Stimulated activated CD4-positive, alpha-beta T cell treated with anti-CD3 and anti-CD28 coated beads, Interleukin-1b, Interleukin-23, amount 100 ng/mL, for 48 hours (primary cell): Measurements from ENCODE around the gene IL17RE.
A peak's percentile ranks its signal among the peaks of the same experiment; 100 is the strongest.

Experiments
- DNase-seq: peaks from one replicate; pipeline ENCODE4 v3.0.0-alpha.2; 2020

Gene IL17RE

DNA sequence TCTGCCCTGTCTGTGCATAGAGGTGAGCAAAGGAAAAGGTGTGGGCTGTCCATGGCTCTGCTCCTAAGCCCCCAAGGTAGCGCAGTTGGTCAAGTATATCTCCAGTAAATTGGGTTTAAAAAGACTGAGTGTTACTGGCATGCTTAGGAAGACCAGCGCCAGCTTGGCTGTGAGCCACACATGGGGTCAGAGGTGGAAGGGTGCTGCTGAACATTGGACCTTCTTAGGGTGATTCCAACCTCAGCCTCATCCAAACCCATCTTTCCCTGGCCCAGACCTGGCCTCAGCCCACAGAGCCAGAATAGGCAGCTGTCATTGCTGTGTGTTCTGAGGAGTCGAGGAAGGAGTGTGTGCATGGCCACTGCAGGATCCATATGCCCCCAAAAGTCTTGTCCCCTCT, 5.6 kb downstream of the IL17RE start:
- no peak for DNase-seq

DNA sequence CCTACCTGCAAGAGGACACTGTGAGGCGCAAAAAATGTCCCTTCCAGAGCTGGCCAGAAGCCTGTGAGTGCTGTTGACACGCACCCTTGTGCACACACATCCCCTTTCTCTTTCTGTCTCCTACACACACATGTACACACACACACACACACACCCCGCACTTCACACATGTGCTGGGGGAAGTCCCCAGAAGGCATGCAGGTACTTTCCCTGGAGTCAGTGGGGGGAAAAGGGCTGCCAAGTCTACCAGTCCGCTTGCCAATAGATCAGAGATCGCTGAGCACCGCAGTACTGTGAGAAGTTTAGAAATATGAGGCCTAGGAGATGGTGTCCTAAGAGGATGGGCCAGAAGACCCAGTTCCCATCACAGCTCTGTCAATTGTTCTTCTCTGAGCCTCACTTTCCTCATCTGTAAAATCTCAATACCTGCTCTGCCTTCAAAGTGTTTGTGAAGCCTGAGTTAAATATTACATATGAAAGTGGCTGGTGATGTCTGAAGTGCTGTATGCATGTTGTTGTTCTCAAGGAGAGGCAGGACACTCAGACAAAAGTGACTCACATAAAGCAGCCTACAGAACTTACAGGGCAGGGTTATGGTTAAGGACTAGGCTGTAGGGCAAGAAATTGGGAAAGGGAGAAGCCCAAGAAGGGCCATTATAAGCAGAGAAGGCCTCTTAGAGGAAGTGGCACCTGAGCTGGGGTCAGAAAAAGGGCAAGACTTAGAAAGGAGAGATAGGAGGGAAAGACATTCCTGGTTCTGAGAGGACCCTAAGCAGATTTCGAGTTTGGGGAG, 6.8 kb downstream of the IL17RE start:
- DNase-seq, result no peak

DNA sequence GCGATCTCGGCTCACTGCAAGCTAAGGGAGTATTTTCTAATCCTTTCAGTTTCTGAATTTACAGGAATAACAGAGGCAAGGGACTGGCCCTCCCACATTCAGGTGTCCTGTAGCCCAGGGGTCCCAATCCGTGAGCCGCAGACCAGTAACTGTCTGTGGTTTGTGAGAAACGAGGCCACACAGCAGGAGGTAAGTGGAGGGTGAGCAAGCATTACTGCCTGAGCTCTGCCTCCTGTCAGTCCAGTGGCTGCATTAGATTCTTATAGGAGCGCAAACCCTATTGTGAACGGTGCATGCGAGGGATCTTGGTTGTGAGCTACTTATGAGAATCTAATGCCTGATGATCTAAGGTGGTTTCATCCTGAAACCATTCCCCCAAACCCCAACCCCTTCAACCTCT, 9.2 kb downstream of the IL17RE start:
- DNase-seq, result no peak

- DNase-seq, result no peak
These were observed 9.8 kb downstream of the IL17RE start for GRCh38 chr3:9912294-9912935.

- DNase-seq, result no peak
These were observed 11.0 kb downstream of the IL17RE start for GRCh38 chr3:9913601-9914000.

- DNase-seq, result no peak
These were observed 11.4 kb downstream of the IL17RE start for GRCh38 chr3:9914011-9914410.

- DNase-seq, result no peak
These were observed 12.1 kb downstream of the IL17RE start for GRCh38 chr3:9914559-9915253.

DNA sequence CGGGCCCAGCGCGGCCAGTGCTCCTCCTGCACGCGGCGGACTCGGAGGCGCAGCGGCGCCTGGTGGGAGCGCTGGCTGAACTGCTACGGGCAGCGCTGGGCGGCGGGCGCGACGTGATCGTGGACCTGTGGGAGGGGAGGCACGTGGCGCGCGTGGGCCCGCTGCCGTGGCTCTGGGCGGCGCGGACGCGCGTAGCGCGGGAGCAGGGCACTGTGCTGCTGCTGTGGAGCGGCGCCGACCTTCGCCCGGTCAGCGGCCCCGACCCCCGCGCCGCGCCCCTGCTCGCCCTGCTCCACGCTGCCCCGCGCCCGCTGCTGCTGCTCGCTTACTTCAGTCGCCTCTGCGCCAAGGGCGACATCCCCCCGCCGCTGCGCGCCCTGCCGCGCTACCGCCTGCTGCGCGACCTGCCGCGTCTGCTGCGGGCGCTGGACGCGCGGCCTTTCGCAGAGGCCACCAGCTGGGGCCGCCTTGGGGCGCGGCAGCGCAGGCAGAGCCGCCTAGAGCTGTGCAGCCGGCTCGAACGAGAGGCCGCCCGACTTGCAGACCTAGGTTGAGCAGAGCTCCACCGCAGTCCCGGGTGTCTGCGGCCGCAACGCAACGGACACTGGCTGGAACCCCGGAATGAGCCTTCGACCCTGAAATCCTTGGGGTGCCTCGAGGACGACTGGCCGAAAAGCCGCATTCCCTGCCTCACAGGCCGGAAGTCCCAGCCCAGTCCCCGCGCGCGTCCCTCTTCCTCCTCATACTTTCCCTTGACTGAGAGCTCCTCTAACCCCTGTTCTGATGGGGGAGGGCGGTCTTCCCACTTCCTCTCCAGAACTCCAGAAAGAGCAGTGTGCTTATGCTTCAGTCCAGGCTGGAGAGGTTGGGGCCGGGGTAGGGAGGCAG, 12.8 kb downstream of the IL17RE start:
- peak; percentile 42 for DNase-seq

DNA sequence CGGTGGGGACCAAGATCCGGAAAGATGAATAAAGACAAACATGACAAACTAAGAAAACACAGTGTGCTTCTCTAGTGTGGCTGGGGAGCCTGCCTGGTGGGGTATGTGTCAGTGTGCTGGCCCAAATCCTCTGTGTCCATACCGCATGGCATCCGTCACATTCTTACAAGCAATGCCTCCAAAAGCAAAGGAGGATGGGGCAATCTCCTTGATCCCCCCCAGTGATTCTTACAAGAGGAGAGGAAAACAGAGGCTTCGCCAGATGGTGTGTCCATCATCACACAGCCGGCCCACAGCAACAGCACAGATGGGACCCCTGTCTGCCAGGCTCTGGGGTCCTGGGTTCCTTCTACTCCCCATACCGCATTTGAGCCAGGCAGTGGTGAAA, 13.7 kb downstream of the IL17RE start:
- no peak for DNase-seq

- peak; percentile 60 for DNase-seq
These were observed 14.4 kb downstream of the IL17RE start, which contains the start of gene IL17RC for GRCh38 chr3:9916734-9917680. Gene IL17RC, plus strand, starts transcription at chr3:9917098. Its CDS starts 218 bp downstream, at chr3:9917316.

GRCh38 chr3:9917820-9918219, 15.2 kb downstream of the IL17RE start:
- DNase-seq, result no peak

GRCh38 chr3:9918261-9919038, 15.8 kb downstream of the IL17RE start:
- DNase-seq, result no peak

DNA sequence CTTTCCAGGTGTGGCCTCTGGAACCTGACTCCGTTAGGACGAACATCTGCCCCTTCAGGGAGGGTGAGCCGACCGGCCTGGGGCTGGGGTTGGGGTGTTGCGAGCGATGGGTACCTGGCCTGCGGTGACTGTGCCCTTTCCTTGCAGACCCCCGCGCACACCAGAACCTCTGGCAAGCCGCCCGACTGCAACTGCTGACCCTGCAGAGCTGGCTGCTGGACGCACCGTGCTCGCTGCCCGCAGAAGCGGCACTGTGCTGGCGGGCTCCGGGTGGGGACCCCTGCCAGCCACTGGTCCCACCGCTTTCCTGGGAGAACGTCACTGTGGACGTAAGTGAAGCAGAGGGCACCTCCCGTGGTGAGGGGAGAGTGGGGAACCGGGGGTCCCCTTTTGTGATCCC, 25.5 kb downstream of the IL17RE start:
- DNase-seq, result no peak

- no peak for DNase-seq
These were observed 28.3 kb downstream of the IL17RE start for GRCh38 chr3:9930804-9931418.

- no peak for DNase-seq
These were observed 29.8 kb downstream of the IL17RE start for GRCh38 chr3:9932535-9932842.

GRCh38 chr3:9932843-9933560, 30.4 kb downstream of the IL17RE start:
- DNase-seq, result peak; percentile 90

DNA sequence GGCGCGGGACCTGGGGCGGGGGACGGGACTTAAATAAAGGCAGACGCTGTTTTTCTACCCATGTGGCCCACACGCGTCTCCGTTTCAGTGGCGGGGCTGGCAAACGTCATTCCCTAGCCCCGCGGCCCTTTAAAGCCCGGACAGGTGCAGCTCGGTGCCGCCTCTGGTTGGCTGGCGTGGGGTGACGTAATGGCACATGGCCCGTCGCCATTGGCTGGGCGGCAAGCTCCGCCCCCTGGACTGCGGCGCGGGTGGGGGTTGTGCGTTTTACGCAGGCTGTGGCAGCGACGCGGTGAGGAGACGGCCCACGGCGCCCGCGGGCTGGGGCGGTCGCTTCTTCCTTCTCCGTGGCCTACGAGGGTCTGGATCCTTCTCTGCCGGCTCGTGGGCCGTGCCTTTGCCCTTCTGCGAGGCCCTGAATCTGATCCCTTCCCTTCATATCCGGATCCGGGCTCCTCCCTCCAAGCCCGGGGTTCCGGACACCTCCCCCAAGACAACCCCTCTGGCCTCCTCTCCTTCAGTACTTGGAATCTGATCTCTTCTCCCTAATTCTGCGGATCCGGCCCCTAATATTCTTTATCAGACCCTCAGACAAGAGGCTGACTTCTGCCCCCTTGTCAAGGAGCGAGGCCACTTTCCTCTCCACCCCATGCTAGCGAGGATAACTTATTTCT, 31.1 kb downstream of the IL17RE start, which contains the start of gene CRELD1:
Gene CRELD1 (plus strand): TSS at position 274 of the 674 bp plus-strand sequence. CDS start 605 bp downstream, outside the sequence.
- peak; percentile 96 for DNase-seq

GRCh38 chr3:9934235-9934621, 31.6 kb downstream of the IL17RE start:
- DNase-seq, result no peak

DNA sequence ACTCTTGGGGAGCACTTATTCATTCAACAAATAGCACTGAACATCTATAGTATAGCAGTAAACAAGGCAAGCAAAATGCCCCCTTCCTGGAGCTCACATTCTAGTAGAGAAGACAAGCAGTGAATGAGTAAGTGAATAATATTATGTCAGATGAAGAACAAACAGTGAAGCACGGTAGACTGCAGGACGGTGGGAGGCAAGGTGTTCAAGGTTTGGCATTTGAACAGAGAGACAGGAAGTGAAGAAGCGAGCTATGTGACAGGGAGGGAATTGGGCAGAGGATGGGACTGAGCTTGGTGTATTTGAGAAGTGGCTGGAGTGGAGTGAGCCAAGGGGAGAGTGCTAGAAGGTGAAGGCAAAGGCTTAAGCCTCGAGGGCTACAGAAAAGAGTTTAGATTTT, 32.3 kb downstream of the IL17RE start:
- no peak for DNase-seq
